Activated T-cell treated with anti-CD3 and anti-CD28 coated beads, Interleukin-2, amount 50 U/mL, for 72 hours (primary cell): Measurements from ENCODE around the gene ABTB2. TPM values are rescaled to one million over a fixed set of nuclear protein-coding genes. Genes with fewer than 3 reads are reported as not detected.

Source experiments
- ATAC-seq, 2 donors: fragments of 150-1000 bp; cut with Tn5 transposase; replicated peaks in 1 of 2; 2 replicates each; pipeline ENCODE4 v1.10.0; 2021; ENCODE audit warnings: moderate library complexity in 2 of 2, mild to moderate bottlenecking in 1 of 2
- DNase-seq, 2 donors: peaks; one replicate each; pipeline ENCODE4 v3.0.0; 2021 to 2022; ENCODE audit warnings: mixed read lengths in 1 of 2
- H3K27ac Mint-ChIP-seq: one replicate; pipeline ENCODE4 v1.8.0; 2022; ENCODE audit warnings: mild to moderate bottlenecking, moderate library complexity, mixed read lengths
- H3K27me3 Mint-ChIP-seq: one replicate; pipeline ENCODE4 v1.8.0; 2022; ENCODE audit warnings: low read depth, mixed read lengths
- H3K36me3 Mint-ChIP-seq, 2 donors: one replicate each; pipeline ENCODE4 v1.8.0; 2022; ENCODE audit warnings: mixed read lengths in 2 of 2, mild to moderate bottlenecking in 1 of 2; ENCODE audit not compliant: insufficient read depth in 2 of 2
- H3K4me1 Mint-ChIP-seq: one replicate; pipeline ENCODE4 v1.8.0; 2022; ENCODE audit warnings: low read depth, mixed read lengths
- H3K4me3 Mint-ChIP-seq, 2 donors: one replicate each; pipeline ENCODE4 v1.8.0; 2022; ENCODE audit warnings: mild to moderate bottlenecking in 2 of 2, mixed read lengths in 2 of 2, moderate library complexity in 2 of 2
- H3K9me3 Mint-ChIP-seq, 2 donors: one replicate each; pipeline ENCODE4 v1.8.0; 2022; ENCODE audit warnings: mixed read lengths in 2 of 2
- total RNA-seq, 2 donors: library from RNA; stranded (reverse); gene quantifications; one replicate each; pipeline ENCODE4 v1.2.3, GENCODE V29; 2022

Gene ABTB2
- total RNA-seq, 2 donors from 2014 or later = 2.2 to 5.6 TPM

DNA sequence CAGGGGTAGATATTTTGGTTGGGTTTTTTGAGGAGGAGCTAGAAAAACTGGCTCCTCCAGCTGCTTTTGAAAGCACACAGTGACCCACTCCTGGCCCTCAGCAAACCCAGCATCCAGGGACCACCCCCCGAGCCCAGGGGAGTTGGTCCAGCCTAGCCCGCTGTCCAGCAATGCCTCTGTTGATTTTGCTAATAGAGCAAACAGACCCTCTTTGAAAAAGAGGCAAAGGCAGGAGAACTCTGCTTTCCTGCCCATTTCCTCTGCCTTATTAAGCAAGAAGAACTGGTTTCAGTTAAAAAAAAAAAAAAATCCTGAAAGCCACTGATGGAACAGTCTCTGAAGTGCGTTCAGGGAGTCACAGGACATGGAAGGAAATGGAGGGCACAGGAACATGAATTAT is 25.3 kb downstream of the ABTB2 start:
- no peak for DNase-seq
- Mint-ChIP-seq H3K9me3 (no peaks in the 10 kb centered on the region), H3K27me3 (peaks cover 40% of the 10 kb centered on the region), H3K4me3 (no peak overlapping the region), H3K4me1 (no peaks in the 10 kb centered on the region), H3K27ac (no peak overlapping the region), H3K36me3 (no peaks in the 10 kb centered on the region)
- no peak for ATAC-seq

DNA sequence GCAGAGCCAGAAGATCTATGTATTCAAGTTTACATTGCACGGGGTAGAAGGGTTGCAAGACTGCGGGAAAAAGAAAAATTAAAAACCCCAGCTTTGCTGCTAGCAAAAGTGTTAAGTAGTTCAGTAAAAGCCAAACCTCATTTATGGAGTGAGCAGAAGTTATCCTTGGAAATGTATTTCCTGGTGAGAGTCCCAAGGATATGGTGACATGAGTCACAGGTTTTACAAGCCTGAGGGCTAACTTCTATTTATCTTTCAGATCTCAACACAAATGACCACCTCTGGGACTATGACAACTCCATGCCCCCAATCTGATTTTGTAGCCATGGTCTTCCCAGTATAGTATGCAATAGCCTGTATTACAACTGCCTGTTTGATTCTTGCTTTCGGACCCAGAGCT is 26.1 kb downstream of the ABTB2 start:
- no peak for ATAC-seq
- DNase-seq = no peak
- H3K9me3 Mint-ChIP-seq = no peaks in the 10 kb centered on the region
- H3K27ac Mint-ChIP-seq = no peak overlapping the region
- H3K36me3 Mint-ChIP-seq = no peaks in the 10 kb centered on the region
- H3K27me3 Mint-ChIP-seq = peaks cover 40% of the 10 kb centered on the region
- no peak overlapping the region for H3K4me3 Mint-ChIP-seq
- H3K4me1 Mint-ChIP-seq = no peaks in the 10 kb centered on the region

DNA sequence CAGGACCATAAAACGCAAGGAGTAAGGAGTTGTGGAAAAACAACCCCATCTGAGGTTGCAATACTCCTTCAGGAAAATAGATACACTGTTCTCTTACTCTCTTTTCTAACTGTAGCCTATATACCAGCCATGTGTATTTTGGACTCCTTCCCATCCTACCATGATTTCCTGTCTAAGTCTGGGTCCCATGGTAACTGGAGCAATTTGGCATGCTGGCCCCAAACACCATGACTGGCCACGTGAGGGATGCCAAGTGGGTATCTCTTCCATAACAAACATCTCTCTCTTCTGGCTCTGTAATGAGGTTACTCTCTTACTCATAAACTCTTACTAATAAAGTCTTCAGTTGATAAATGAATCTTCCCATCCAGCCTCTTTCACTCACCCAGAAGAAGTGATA is 26.5 kb downstream of the ABTB2 start:
- Mint-ChIP-seq H3K9me3 (no peaks in the 10 kb centered on the region), H3K4me1 (no peaks in the 10 kb centered on the region), H3K4me3 (no peak overlapping the region), H3K36me3 (no peaks in the 10 kb centered on the region), H3K27ac (no peak overlapping the region), H3K27me3 (peaks cover 40% of the 10 kb centered on the region)
- DNase-seq (no peak), ATAC-seq (no peak)

DNA sequence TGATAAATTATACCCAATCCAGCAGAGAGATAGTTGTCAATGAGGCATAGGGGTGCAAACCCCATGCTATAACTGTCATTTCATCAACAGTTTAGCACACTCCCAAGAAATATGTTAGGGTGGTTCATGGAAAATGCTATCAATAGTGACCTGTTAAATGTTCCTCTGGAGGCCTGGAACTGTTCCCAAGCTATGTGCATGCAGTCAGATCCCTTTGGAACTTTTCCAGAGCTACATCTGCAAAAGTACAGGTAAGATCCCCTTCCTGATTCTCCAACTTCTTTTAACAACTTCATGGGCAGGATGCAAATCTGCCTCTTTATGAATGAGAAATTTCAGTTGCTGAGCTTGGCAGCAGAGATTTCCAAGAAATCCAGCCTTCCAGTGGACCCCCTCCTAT is 27.2 kb downstream of the ABTB2 start:
- no peak overlapping the region for H3K27ac Mint-ChIP-seq
- no peaks in the 10 kb centered on the region for H3K4me1 Mint-ChIP-seq
- H3K36me3 Mint-ChIP-seq = no peaks in the 10 kb centered on the region
- H3K9me3 Mint-ChIP-seq = no peaks in the 10 kb centered on the region
- ATAC-seq = no peak
- no peak for DNase-seq
- H3K4me3 Mint-ChIP-seq = no peak overlapping the region
- peaks cover 40% of the 10 kb centered on the region for H3K27me3 Mint-ChIP-seq

DNA sequence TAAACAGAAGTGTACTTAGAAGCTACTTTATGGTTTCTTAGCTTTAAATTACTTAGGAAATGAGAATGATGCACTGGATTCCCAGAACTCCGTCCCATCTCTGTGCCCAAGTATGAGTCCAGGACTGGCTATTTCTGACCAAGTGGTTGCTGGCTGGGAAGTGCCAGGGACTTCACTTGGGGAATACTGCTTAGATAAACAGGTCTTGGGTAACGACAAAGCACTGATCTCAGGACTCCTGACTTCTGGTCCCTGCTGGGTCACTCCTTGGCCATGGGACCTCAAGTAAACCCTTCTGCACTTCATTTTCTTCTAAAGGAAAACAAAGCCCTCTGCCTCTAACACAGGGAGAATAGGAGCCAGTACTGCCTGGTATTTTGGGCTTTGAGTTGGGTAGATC is 27.9 kb downstream of the ABTB2 start:
- DNase-seq (no peak), ATAC-seq (no peak)
- Mint-ChIP-seq H3K4me1 (no peaks in the 10 kb centered on the region), H3K27me3 (peaks cover 47% of the 10 kb centered on the region), H3K9me3 (no peaks in the 10 kb centered on the region), H3K27ac (no peak overlapping the region), H3K36me3 (no peaks in the 10 kb centered on the region), H3K4me3 (no peak overlapping the region)

DNA sequence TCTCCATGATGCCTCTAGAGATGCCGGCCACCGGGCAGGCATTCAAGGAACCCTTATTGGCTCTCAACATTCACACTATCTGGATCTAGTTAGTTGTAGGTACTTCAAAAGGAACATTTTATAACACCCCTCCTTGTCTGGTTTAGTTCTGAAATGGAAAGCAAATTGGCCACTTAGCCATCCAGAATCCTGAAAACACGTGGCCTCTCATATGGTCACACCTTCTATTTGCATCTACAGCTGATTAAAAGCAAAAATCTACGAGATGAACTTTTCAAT is 29.2 kb downstream of the ABTB2 start:
- no peak for ATAC-seq
- no peak for DNase-seq
- Mint-ChIP-seq H3K36me3 (no peaks in the 10 kb centered on the region), H3K4me3 (no peak overlapping the region), H3K27ac (no peak overlapping the region), H3K9me3 (no peaks in the 10 kb centered on the region), H3K4me1 (no peaks in the 10 kb centered on the region), H3K27me3 (peaks cover 50% of the 10 kb centered on the region)

DNA sequence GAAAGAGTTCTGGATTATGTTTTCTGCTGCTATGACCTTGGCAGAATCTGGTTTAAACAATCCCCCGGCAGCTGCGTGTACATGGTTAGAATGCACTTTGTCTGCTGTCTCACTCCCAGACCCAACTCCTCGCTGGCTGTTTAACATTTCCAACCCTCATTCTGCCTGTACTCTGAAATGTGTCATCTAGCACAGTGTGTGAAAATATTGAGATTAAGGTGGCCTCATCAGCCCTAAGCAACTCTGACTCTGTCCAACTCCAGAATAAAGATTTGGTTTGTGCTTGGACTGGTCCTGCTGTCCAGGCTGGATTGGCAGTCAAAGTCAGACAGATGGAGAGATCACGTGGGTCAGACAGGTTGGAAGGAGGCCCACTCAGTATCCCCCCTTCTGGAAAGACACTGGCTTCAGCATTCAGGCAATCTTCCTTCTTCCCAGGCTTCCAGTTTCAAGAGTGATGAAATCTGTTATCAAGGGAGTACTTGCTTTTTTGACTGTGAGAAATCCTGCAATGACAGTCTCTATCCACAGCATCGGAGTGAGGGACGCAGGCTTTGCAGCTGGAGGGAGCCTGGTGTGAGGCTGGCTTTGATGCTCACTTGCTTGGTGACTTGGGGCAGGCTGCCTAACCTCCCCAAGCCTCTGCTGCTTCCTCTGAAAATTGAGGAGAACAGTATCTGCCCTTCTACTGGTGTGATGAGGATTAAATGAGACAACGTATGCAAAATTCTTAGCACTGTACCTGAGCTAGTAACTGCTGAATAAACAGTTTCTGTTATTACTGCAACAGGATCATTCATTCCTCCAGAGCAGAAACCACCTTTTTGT is 29.8 kb downstream of the ABTB2 start:
- no peaks in the 10 kb centered on the region for H3K36me3 Mint-ChIP-seq
- peaks cover 46% of the 10 kb centered on the region for H3K27me3 Mint-ChIP-seq
- H3K27ac Mint-ChIP-seq = no peak overlapping the region
- DNase-seq (no peak), ATAC-seq (no peak)
- H3K4me3 Mint-ChIP-seq = no peak overlapping the region
- H3K9me3 Mint-ChIP-seq = no peaks in the 10 kb centered on the region
- no peaks in the 10 kb centered on the region for H3K4me1 Mint-ChIP-seq

DNA sequence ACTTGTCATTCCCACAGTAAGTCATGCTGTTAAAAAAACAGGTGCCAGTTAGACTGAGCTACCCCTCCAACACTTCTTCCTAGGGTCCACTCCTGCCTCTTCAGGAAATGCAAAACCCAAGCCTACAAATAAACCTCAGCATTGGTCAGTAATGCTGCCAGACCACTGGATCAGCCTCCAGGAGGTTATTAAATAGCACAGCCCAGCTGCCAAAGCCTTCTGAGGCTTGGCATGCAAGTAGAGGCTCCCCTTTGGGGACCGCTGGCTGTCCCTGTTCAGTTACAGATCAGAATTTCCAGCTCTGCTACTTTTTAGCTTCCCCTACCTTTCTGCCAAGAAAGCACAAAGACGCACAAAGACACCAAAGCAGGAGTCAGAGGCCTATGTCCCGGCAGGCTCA is 33.3 kb downstream of the ABTB2 start:
- DNase-seq (no peak), ATAC-seq (no peak)
- Mint-ChIP-seq H3K36me3 (no peaks in the 10 kb centered on the region), H3K4me1 (no peaks in the 10 kb centered on the region), H3K27me3 (peaks cover 19% of the 10 kb centered on the region), H3K9me3 (no peaks in the 10 kb centered on the region), H3K4me3 (no peak overlapping the region), H3K27ac (no peak overlapping the region)

DNA sequence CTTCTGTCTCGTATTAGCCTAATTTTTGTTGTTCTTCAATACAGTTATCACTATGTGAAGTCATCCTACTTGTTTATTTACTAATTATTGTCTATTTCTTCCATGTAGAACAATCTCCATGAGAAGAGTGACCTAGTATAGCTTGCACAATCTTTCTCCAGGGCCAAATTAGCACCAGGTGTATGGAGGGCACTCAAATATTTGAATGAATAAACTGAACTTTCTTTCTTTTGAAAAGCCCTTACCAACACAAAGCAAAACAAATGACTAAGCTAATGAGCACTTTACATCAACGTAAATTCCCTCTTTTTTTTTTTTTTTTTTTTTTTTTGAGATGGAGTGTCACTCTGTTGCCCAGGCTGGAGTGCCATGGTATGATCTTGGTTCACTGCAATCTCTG is 34.2 kb downstream of the ABTB2 start:
- H3K9me3 Mint-ChIP-seq = no peaks in the 10 kb centered on the region
- H3K27me3 Mint-ChIP-seq = peaks cover 10% of the 10 kb centered on the region
- H3K4me3 Mint-ChIP-seq = no peak overlapping the region
- H3K27ac Mint-ChIP-seq = no peak overlapping the region
- DNase-seq (no peak), ATAC-seq (no peak)
- no peaks in the 10 kb centered on the region for H3K36me3 Mint-ChIP-seq
- H3K4me1 Mint-ChIP-seq = no peaks in the 10 kb centered on the region

DNA sequence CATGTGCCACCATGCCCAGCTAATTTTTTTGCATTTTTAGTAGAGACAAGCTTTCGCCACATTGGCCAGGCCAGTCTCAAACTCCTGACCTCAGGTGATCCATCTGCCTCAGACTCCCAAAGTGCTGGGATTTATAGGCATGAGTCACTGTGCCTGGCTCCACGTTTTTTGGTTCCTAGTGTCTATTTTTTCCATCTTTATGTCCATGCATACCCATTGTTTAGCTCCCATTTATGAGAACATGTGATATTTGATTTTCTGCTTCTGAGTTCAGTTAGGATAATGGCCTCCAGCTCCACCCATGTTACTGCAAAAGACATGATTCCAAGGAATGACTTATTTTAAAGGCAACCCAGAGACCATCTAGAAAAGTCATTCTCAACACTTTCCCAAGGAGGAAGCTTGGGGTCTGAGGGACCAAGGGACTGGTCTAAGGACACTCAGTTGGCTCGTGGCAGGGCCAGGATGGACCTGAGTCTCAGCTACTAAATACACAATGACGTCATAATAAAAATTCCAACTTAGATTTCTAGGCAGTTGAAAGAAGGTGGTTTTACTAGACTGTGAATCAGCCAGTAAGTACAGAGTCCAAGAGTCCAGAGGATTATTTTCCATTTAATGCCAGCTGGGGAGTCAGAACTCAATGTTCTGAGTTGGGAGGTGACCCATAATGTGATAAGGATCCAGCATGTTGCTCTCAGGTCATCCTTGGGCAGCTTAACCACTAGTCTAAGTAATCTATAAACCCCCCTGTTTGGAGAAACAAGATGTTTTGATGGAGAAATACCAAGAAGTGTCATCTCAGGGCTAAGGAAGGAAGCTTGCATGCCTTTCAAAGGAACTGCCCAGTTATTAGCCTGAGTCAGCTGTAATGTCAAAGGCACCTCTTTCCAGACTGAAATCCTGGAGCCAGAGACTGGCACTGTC is 39.4 kb downstream of the ABTB2 start:
- DNase-seq (no peak), ATAC-seq (no peak)
- no peaks in the 10 kb centered on the region for H3K9me3 Mint-ChIP-seq
- H3K27ac Mint-ChIP-seq = no peak overlapping the region
- H3K4me3 Mint-ChIP-seq = no peak overlapping the region
- H3K36me3 Mint-ChIP-seq = no peaks in the 10 kb centered on the region
- no peaks in the 10 kb centered on the region for H3K27me3 Mint-ChIP-seq
- H3K4me1 Mint-ChIP-seq = peaks cover 2% of the 10 kb centered on the region

DNA sequence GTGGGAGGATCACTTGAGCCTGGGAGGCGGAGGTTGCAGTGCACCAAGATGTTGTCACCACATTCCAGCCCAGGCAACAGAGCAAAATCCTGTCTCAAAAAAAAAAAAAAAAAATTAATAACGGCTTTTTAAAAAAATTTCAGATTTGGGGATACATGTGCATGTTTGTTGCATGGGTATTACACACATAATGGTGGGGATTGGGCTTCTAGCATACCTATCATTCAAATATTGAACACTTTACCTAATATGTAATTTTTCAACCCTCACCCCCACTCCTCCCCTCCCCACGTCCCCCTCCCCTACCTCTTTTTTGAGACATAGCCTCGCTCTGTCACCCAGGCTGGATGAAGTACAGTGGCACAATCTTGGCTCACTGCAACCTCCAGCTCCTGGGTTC is 40.1 kb downstream of the ABTB2 start:
- H3K4me1 Mint-ChIP-seq = peaks cover 9% of the 10 kb centered on the region
- ATAC-seq (no peak), DNase-seq (no peak)
- no peak overlapping the region for H3K27ac Mint-ChIP-seq
- H3K27me3 Mint-ChIP-seq = no peaks in the 10 kb centered on the region
- H3K36me3 Mint-ChIP-seq = no peaks in the 10 kb centered on the region
- H3K4me3 Mint-ChIP-seq = no peak overlapping the region
- no peaks in the 10 kb centered on the region for H3K9me3 Mint-ChIP-seq

DNA sequence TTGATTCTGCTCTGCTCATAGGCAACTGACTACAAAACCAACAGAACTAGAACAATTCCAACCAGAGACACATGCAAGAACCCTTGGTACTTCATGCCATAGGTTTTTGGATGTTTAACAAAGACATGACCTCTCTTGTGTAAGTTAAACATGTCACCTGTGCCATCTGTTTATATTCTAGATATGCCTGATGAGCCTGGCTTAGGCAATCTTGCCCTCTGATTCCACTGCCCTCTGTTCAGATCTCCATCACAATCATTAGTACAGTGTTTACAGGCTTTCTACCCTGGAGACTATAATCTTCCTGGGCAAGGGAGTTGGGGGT is 40.8 kb downstream of the ABTB2 start:
- Mint-ChIP-seq H3K4me1 (peaks cover 10% of the 10 kb centered on the region), H3K27me3 (no peaks in the 10 kb centered on the region), H3K4me3 (no peak overlapping the region), H3K36me3 (no peaks in the 10 kb centered on the region), H3K9me3 (no peaks in the 10 kb centered on the region), H3K27ac (no peak overlapping the region)
- no peak for DNase-seq
- no peak for ATAC-seq

DNA sequence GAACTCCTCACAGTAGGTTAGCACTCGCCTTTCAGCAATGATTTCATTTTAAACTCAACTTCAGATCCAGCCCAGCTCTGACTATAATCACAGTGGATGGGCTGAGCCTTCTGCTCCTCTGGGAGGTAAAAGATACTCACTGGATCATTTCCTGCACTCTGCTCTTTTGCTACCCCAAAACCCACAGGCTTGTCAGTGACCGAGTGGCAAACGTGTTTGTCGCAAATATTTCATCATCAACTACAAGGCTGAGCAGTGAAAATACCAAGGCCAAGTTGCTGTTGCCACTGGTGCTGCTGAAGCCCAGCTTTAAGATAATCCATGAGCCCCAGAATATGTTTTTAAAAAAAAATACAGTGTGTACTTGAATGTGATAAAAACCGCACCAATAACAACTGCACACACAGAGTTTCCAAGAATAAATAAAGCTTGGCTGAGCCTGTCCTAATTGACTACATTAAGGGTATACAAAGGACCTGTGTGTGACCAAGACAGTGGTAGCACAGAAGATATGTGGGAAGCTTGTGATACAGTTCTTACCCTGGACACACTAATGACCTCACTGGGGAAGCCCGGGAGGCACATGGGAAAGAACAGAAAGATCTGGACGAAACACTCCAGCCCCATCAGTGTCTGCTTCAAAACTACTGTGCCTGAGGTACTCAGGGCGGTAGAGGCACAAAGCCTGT is 41.3 kb downstream of the ABTB2 start:
- Mint-ChIP-seq H3K36me3 (no peaks in the 10 kb centered on the region), H3K27me3 (no peaks in the 10 kb centered on the region), H3K27ac (no peak overlapping the region), H3K4me3 (no peak overlapping the region), H3K4me1 (peaks cover 10% of the 10 kb centered on the region), H3K9me3 (no peaks in the 10 kb centered on the region)
- DNase-seq = no peak
- ATAC-seq = no peak
